Measurements from ENCODE around the gene SH2B3. TPM values are rescaled to one million over a fixed set of nuclear protein-coding genes. Genes with fewer than 3 reads are reported as not detected.

Gene SH2B3
- total and polyA plus RNA-seq, 2 donors from 2014 or later = 7.3 to 35.0 TPM

- no peak overlapping the region for H3K27ac ChIP-seq (ENCODE audit: low read depth in 2 of 2, low read length in 2 of 2)
- DNase-seq = no peak
- H3K36me3 ChIP-seq (ENCODE audit: control insufficient read depth in 2 of 3, insufficient read depth in 3 of 3, low read length in 3 of 3) = peaks cover 0 to 6% (median 2%) of the 10 kb centered on the region in 3 donors
- TF ChIP-seq, protein P1, sequence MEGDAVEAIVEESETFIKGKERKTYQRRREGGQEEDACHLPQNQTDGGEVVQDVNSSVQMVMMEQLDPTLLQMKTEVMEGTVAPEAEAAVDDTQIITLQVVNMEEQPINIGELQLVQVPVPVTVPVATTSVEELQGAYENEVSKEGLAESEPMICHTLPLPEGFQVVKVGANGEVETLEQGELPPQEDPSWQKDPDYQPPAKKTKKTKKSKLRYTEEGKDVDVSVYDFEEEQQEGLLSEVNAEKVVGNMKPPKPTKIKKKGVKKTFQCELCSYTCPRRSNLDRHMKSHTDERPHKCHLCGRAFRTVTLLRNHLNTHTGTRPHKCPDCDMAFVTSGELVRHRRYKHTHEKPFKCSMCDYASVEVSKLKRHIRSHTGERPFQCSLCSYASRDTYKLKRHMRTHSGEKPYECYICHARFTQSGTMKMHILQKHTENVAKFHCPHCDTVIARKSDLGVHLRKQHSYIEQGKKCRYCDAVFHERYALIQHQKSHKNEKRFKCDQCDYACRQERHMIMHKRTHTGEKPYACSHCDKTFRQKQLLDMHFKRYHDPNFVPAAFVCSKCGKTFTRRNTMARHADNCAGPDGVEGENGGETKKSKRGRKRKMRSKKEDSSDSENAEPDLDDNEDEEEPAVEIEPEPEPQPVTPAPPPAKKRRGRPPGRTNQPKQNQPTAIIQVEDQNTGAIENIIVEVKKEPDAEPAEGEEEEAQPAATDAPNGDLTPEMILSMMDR (IDR thresholded peaks at IDR 0.05; ENCODE audit: borderline replicate concordance, extremely low read depth, insufficient read depth) = no peak
- intact Hi-C loops (cut with DNase I) = no loop called here
- H3K4me1 ChIP-seq (ENCODE audit: control insufficient read depth in 2 of 3, insufficient read depth in 2 of 3, low read depth in 1 of 3, low read length in 3 of 3) = peaks cover 0 to 11% (median 0%) of the 10 kb centered on the region in 3 donors
- H3K9me3 ChIP-seq (ENCODE audit: control insufficient read depth in 2 of 3, insufficient read depth in 1 of 3, low read length in 3 of 3) = no peaks in the 10 kb centered on the region
- H3K9ac ChIP-seq (ENCODE audit: low read length in 3 of 3) = no peak overlapping the region
- H3K27me3 ChIP-seq (ENCODE audit: control insufficient read depth, insufficient read depth, low read length) = no peaks in the 10 kb centered on the region
- H3K4me3 ChIP-seq (ENCODE audit: low read length in 3 of 3) = no peak overlapping the region
- FAIRE-seq = no peak
Observed at GRCh38 chr12:111420494-111420893, 14.8 kb downstream of the SH2B3 start.

GRCh38 chr12:111424189-111424792 is 18.6 kb downstream of the SH2B3 start:
- TF ChIP-seq, protein P1 (IDR thresholded peaks at IDR 0.05; ENCODE audit: borderline replicate concordance, extremely low read depth, insufficient read depth) = no peak
- H3K27ac ChIP-seq (ENCODE audit: low read depth in 2 of 2, low read length in 2 of 2) = no peak overlapping the region
- H3K9ac ChIP-seq (ENCODE audit: low read length in 3 of 3) = no peak overlapping the region
- FAIRE-seq (no peak), DNase-seq (no peak)
- intact Hi-C loops (cut with DNase I) = no loop called here
- no peak overlapping the region for H3K4me3 ChIP-seq (ENCODE audit: low read length in 3 of 3)
- peaks cover 0 to 6% (median 2%) of the 10 kb centered on the region in 3 donors for H3K36me3 ChIP-seq (ENCODE audit: control insufficient read depth in 2 of 3, insufficient read depth in 3 of 3, low read length in 3 of 3)
- peaks cover 0 to 26% (median 5%) of the 10 kb centered on the region in 3 donors for H3K4me1 ChIP-seq (ENCODE audit: control insufficient read depth in 2 of 3, insufficient read depth in 2 of 3, low read depth in 1 of 3, low read length in 3 of 3)
- no peaks in the 10 kb centered on the region for H3K9me3 ChIP-seq (ENCODE audit: control insufficient read depth in 2 of 3, insufficient read depth in 1 of 3, low read length in 3 of 3)
- no peaks in the 10 kb centered on the region for H3K27me3 ChIP-seq (ENCODE audit: control insufficient read depth, insufficient read depth, low read length)

- Histone ChIP-seq H3K4me3 (ENCODE audit: low read length in 3 of 3) (no peak overlapping the region), H3K27me3 (ENCODE audit: control insufficient read depth, insufficient read depth, low read length) (no peaks in the 10 kb centered on the region), H3K36me3 (ENCODE audit: control insufficient read depth in 2 of 3, insufficient read depth in 3 of 3, low read length in 3 of 3) (peaks cover 0 to 6% (median 2%) of the 10 kb centered on the region in 3 donors), H3K27ac (ENCODE audit: low read depth in 2 of 2, low read length in 2 of 2) (no peak overlapping the region), H3K9me3 (ENCODE audit: control insufficient read depth in 2 of 3, insufficient read depth in 1 of 3, low read length in 3 of 3) (no peaks in the 10 kb centered on the region), H3K9ac (ENCODE audit: low read length in 3 of 3) (no peak overlapping the region), H3K4me1 (ENCODE audit: control insufficient read depth in 2 of 3, insufficient read depth in 2 of 3, low read depth in 1 of 3, low read length in 3 of 3) (peaks cover 0 to 26% (median 5%) of the 10 kb centered on the region in 3 donors)
- DNase-seq = peak in 1 of 5 donors; percentile 66
- intact Hi-C loops (cut with DNase I) = no loop called here
- no peak for FAIRE-seq
- TF ChIP-seq, protein P1 (IDR thresholded peaks at IDR 0.05; ENCODE audit: borderline replicate concordance, extremely low read depth, insufficient read depth) = no peak
Observed at GRCh38 chr12:111424793-111425251, 19.1 kb downstream of the SH2B3 start.
